ENCODE data around the gene INAVA. TPM values are rescaled to one million over a fixed set of nuclear protein-coding genes. Genes with fewer than 3 reads are reported as not detected.

Gene INAVA
- total RNA-seq, 1 experiment from 2014 or later: 36.8 TPM

DNA sequence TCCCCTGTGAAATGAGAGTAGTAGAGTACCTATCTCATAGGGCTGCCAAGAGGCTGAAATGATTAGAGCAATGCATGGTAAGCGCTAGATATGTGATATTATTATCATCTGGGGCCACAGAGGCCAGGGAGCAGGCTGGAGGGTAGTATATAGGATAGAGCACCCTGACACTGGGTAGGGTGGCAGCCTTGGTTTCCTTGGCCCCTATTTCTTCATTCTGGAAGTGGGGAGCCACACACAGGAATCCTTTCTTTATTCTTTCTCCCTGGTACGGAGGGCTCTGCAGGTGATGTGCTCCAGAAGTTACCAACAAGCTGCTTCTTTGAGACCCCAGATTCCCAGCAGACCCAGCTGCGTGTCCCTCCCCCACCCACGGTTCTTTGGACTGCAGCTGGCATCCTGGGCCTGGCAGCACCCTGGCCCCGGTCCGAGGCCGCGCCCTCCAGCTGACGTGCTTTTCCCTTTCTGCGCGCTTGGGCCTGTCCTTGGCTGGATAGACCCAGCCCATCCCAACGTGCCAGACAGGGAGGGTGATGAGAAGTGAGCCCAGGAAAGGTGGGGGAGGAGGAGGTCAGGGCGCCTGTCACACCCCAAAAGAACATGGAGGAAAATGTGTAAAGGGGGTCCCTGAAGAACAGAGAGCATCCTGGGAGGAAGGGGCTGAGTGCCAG, 18.2 kb downstream of the INAVA start:
- Histone ChIP-seq H3K56ac (ENCODE audit: insufficient read length, low read depth, low read length) (no peak overlapping the region), H3K79me2 (ENCODE audit: insufficient read depth, low read length) (no peaks in the 10 kb centered on the region), H2BK15ac (ENCODE audit: low read depth, low read length) (no peak overlapping the region), H3K4ac (ENCODE audit: low read depth, low read length) (no peak overlapping the region), H3K23me2 (ENCODE audit: insufficient read length, low read depth, low read length, poor library complexity, severe bottlenecking) (no peaks in the 10 kb centered on the region), H4K91ac (ENCODE audit: insufficient read length, low read depth, low read length) (no peak overlapping the region), H4K20me1 (ENCODE audit: control insufficient read depth, insufficient read depth, insufficient read length) (no peaks in the 10 kb centered on the region), H3K4me1 (ENCODE audit: insufficient read depth, low read length) (no peaks in the 10 kb centered on the region), H3K9ac (ENCODE audit: extremely low read depth, insufficient read length, low read length) (no peak overlapping the region), H2BK5ac (ENCODE audit: insufficient read length, low read length) (no peak overlapping the region), H2BK12ac (ENCODE audit: insufficient read length, low read depth, low read length) (no peak overlapping the region), H3K14ac (ENCODE audit: insufficient read depth, low read length) (no peak overlapping the region), H4K8ac (replicated peaks; ENCODE audit: insufficient read length, low read depth, low read length) (no peak overlapping the region), H2AK5ac (ENCODE audit: insufficient read length, low read length) (no peak overlapping the region), H3K9me3 (ENCODE audit: control insufficient read depth, low read depth, low read length) (no peaks in the 10 kb centered on the region), H3K23ac (ENCODE audit: insufficient read length, low read depth, low read length) (no peak overlapping the region), H4K5ac (ENCODE audit: insufficient read length, low read depth, low read length) (no peak overlapping the region), H3K18ac (ENCODE audit: insufficient read length, low read depth, low read length) (no peak overlapping the region), H3K27me3 (ENCODE audit: insufficient read depth, low read length) (no peaks in the 10 kb centered on the region), H2BK20ac (ENCODE audit: low read depth, low read length, poor library complexity, severe bottlenecking) (no peak overlapping the region), H3K27ac (ENCODE audit: insufficient read length, low read depth, low read length) (no peak overlapping the region), H3K79me1 (ENCODE audit: insufficient read depth, low read depth, low read length, poor library complexity, severe bottlenecking) (no peaks in the 10 kb centered on the region), H3T11ph (ENCODE audit: low read length) (no peak overlapping the region), H2AFZ (ENCODE audit: low read length) (no peak overlapping the region), H3K4me2 (ENCODE audit: insufficient read depth, insufficient read length, low read length) (no peak overlapping the region), H2BK120ac (ENCODE audit: low read depth, low read length, poor library complexity, severe bottlenecking) (no peak overlapping the region)
- Mint-ChIP-seq H3K4me1 (peaks cover 7 to 9% of the 10 kb centered on the region in 2 experiments), H3K36me3 (ENCODE audit: insufficient read depth in 1 of 3, low read depth in 3 of 3) (peaks cover 31 to 58% (median 56%) of the 10 kb centered on the region in 3 experiments; a peak in 6 of 7 replicates), H3K27me3 (ENCODE audit: low read depth) (no peaks in the 10 kb centered on the region), H3K27ac (no peak overlapping the region), H3K9me3 (no peaks in the 10 kb centered on the region), H3K4me3 (no peak overlapping the region)
- no peak for DNase-seq
- no CpG with 5 or more reads among the region's 13 CpGs for WGBS (ENCODE audit: extremely low coverage, insufficient read length, low lambda C conversion rate)
- TF ChIP-seq, protein P1, sequence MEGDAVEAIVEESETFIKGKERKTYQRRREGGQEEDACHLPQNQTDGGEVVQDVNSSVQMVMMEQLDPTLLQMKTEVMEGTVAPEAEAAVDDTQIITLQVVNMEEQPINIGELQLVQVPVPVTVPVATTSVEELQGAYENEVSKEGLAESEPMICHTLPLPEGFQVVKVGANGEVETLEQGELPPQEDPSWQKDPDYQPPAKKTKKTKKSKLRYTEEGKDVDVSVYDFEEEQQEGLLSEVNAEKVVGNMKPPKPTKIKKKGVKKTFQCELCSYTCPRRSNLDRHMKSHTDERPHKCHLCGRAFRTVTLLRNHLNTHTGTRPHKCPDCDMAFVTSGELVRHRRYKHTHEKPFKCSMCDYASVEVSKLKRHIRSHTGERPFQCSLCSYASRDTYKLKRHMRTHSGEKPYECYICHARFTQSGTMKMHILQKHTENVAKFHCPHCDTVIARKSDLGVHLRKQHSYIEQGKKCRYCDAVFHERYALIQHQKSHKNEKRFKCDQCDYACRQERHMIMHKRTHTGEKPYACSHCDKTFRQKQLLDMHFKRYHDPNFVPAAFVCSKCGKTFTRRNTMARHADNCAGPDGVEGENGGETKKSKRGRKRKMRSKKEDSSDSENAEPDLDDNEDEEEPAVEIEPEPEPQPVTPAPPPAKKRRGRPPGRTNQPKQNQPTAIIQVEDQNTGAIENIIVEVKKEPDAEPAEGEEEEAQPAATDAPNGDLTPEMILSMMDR (conservative IDR thresholded peaks at IDR 0.05): no peak

Data from H9 (cell line).